GM12873 (cell line): ENCODE results near the gene TRNP1.

ENCODE experiments used
- CTCF ChIP-seq: IDR thresholded peaks from 2 replicates; pipeline ENCODE4 v1.5.1; 2012; ENCODE audit warnings: low read depth, mild to moderate bottlenecking, moderate library complexity, low read length, control low read depth; ENCODE audit not compliant: insufficient read depth; ENCODE audit errors: missing control alignments

The TRNP1 gene

DNA sequence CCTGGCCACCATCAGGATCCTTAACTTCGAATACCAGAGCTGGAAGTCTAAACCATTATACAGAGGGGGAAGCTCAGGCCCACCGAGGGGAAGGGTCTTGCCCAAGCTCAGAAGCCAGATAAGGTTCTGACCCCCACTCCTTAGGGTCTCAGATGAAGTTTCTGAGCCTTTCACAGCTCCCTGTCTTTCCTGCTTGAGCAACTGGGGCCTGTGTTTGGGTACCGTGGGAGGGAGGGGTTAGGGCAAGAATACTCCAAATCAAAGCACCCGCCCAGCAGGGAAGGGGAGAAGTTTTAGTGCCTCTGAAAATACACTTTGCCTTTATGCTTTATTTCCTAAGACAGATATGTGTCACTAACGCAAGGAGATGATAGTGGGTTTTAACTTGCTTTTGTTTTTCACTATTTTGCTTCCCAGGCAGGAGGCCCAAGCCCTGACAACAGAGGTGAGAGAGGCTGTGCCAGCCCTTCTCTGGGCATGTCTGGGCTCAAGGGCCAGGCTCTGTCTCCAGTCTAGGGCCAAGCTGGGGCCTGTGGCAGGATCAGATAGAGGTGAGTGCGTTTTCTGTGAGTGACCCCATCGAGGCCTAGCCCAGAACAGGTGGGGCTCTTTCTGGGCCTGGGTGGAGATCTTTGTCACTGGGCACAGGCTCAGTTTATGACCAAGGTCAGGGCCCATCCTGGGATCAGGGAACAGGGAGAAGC, 39.7 kb downstream of the TRNP1 start:
- TF ChIP-seq CTCF = no peak

DNA sequence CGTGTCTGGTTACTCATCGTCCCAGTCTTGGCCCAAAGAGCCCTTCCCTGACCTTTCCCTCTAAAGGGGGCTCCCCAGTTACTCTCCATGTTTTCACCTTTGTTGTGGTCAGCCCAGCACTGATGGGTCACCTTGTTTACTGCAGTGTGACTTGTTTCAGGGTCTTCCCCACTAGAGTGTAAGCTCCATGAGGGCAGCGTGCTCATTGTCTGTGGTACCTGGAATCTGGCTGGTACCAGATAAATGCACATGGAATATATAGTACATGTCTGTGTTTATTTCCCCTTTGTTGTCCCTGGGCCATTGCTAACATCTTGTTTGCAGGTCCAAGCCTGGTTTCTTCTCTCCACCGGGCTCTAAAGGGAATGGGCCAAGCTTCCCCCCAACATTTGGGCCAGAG, 41.9 kb downstream of the TRNP1 start:
- no peak for TF ChIP-seq CTCF

- TF ChIP-seq CTCF = no peak
These were observed 43.2 kb downstream of the TRNP1 start for GRCh38 chr1:27036718-27037117.

- TF ChIP-seq CTCF = no peak
These were observed 44.0 kb downstream of the TRNP1 start for GRCh38 chr1:27037518-27037917.

DNA sequence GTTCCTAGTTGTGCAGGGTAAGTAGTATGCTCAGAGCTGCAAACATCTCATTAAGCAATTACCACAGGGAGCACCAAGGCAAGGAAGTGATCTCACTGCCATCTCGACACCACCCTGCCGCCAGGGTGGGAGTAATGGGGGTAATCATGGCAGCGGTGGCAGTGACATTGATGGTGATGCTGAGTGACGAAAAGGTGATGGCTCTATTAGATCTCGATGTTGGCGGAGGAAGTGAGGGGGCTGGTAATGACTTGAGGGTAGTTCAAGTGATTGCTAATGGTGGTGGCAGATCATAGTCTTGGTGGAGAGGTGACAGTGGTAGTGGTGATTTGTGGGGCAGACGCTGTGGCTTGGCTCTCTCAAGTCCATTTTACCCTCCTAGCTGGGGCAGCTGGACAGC, 44.5 kb downstream of the TRNP1 start:
- TF ChIP-seq CTCF = no peak

DNA sequence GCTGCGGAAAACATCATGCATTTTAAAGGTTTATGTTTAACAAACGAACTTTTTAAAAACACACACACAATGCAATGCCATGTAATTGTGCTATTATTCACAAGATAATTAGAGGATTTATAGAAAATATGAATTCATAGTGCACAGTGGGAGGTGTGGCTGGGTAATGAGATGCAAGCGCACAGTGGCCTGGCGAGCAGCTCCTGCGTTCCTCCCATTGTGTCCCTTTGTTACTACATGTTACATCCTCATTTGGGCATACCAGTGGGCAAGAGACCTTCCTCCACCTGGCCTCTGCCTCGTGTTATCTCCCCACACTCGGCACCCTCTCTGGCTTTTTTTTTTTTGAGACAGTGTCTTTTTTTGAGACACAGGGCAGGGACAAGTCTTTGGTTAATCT, 49.2 kb downstream of the TRNP1 start:
- no peak for TF ChIP-seq CTCF

GRCh38 chr1:27044613-27045151, 51.2 kb downstream of the TRNP1 start:
- TF ChIP-seq CTCF = peak; percentile 98
